ENCODE data around the gene NBAS.

Gene NBAS

DNA sequence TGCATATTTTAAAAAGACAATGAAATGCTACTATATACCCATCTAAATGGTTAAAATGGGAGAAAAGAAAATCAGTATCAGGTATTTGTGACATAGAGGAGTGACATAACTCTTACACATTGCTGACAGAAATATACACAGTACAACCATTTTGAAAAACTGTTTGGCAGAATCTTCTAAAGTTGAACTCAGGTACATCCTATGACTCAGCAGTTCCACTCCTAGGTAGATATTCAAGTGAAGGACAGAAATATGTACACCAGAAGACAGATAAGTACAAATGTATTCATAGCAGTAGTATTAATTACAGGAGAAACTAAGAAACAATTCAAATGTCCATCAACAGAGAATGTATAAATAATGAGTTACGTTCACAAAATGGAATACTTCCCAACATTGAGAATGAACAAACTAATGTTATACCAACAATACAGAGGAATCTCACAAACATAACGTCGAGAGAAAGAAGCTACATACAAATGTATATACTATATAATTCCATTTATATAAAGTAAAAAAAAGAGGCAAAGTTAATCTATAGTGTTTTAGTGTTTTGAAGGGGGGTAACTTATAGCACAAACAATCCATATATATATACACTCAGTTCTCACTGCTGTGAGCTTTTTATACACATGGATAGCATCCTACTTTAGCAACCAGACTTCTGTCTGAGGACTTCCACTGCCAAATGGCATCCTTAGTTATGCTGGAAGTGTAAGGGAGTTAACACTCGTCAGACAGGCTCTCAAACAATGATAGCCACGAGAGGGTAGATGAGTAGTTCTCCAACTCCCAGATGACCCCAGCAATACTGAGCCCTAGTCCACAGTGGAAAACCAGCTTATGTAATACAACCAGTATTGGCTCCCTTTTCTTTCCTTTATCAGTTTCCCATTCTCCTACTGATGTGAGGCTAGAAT lies 172.5 kb downstream of the NBAS start:
- Histone ChIP-seq H3K9me3 (ENCODE audit: low read length) (no peaks in the 10 kb centered on the region), H2AFZ (ENCODE audit: low read depth, low read length) (no peak overlapping the region), H3K4me1 (ENCODE audit: insufficient read depth, low read length) (no peaks in the 10 kb centered on the region), H3K36me3 (ENCODE audit: insufficient read depth, low read length) (peaks cover 11% of the 10 kb centered on the region), H3K27me3 (ENCODE audit: insufficient read depth, low read length) (no peaks in the 10 kb centered on the region), H3K4me3 (ENCODE audit: low read length) (no peak overlapping the region)

DNA sequence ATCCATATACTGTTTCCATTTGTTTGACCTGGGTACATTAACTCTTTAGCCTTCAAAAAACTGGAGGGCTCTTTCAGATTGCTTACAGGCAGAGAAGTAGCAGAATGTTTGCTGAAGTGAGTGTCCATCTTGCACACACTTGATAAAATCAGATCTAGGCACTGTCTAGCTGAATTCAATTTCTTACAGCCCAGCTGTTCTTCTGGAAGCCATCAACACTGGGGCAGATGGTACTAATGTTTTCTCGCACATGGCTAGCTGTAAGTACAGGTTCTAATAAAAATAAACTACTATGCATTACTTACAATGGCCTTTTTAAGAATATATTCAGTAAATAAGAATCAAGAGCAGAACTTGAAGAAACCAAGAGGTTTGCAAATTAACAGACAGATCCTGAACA lies 175.9 kb downstream of the NBAS start:
- Histone ChIP-seq H3K4me1 (ENCODE audit: insufficient read depth, low read length) (no peaks in the 10 kb centered on the region), H3K36me3 (ENCODE audit: insufficient read depth, low read length) (peaks cover 18% of the 10 kb centered on the region), H3K9me3 (ENCODE audit: low read length) (no peaks in the 10 kb centered on the region), H3K27me3 (ENCODE audit: insufficient read depth, low read length) (no peaks in the 10 kb centered on the region), H2AFZ (ENCODE audit: low read depth, low read length) (no peak overlapping the region), H3K4me3 (ENCODE audit: low read length) (no peak overlapping the region)

DNA sequence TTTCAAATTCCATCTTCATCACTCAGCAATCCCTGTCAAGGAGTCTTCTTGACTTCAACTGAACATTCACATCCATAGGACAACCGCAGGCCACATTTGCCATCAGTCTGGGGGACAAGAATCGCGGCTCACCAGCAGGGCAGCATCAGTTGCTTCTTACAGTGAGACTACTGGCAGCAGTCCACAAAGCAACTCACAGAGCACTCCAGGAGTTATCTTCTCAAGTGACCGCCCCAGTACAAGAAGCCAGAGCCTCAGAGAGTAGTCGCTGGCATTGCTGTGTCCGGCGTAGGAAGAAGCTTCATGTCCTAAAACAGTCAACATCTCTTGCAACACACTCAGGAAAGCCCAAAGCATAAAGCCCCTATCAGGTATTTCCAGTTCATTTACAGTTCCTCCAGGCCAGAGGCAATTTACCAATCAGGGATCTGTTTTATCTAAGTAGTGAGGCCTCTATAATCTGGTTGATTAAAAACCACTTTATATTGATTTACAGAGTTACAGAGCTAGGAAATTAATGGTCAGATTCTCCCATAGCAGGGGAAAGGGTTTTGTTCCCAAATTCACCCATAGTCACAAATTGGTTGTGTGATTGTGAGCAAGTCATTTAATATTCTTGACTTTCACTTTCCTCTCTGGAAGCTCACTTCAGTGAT lies 177.3 kb downstream of the NBAS start:
- Histone ChIP-seq H3K4me1 (ENCODE audit: insufficient read depth, low read length) (no peaks in the 10 kb centered on the region), H3K4me3 (ENCODE audit: low read length) (no peak overlapping the region), H3K9me3 (ENCODE audit: low read length) (no peaks in the 10 kb centered on the region), H3K36me3 (ENCODE audit: insufficient read depth, low read length) (peaks cover 15% of the 10 kb centered on the region), H3K27me3 (ENCODE audit: insufficient read depth, low read length) (no peaks in the 10 kb centered on the region), H2AFZ (ENCODE audit: low read depth, low read length) (no peak overlapping the region)

DNA sequence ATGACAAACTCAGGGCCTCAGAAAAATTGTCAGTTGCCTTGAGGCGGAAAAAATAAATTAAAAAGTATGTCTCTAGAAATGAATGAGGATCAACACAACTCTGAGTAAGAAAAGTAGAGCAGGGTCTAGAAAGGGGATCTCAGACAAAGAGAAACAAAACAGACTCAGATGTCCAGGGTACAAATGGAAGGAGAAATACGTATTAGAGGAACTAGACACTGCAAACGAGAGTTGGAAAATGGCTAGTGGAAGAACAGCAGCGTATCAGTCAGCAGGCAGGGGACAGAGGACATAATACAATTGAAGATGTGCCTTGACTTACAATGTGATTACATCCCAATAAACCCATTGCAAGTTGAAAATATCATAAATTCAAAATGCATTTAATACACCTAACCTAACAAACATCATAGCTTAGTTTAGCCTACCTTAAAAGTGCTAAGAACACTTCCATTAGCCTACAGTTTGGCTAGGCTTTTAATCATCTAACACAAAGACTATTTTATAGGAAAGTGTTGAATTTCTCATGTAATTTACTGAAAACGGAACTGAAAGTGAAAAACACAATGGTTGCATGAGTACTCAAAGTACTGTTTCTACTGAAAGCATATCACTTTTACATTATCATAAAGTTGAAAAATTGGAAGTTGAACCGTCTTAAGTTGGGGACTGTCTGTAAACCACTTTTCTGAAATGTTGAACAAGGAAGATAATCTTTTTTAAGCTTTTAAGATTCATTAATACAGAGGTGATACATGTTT lies 182.8 kb downstream of the NBAS start:
- Histone ChIP-seq H3K9me3 (ENCODE audit: low read length) (no peaks in the 10 kb centered on the region), H3K36me3 (ENCODE audit: insufficient read depth, low read length) (peaks cover 24% of the 10 kb centered on the region), H2AFZ (ENCODE audit: low read depth, low read length) (no peak overlapping the region), H3K4me1 (ENCODE audit: insufficient read depth, low read length) (no peaks in the 10 kb centered on the region), H3K4me3 (ENCODE audit: low read length) (no peak overlapping the region), H3K27me3 (ENCODE audit: insufficient read depth, low read length) (no peaks in the 10 kb centered on the region)

DNA sequence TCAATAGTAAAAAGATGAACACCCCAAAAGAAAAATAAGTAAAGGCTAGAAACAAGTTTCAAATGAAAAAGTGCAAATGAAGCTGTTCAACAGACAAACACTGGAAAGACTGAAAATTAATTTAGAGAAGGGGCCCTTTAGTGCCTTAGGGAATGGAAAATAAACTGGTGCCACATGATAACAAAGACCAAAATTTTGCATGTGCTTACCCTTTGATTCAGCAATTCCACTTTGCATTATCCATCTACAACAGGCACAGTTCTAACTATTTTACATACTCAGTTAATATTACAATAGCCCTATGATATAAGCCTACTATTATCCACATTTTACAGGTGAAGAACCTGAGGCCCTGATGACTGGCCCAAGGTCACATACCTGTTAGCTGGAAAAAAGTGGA lies 183.9 kb downstream of the NBAS start:
- Histone ChIP-seq H2AFZ (ENCODE audit: low read depth, low read length) (no peak overlapping the region), H3K4me1 (ENCODE audit: insufficient read depth, low read length) (no peaks in the 10 kb centered on the region), H3K4me3 (ENCODE audit: low read length) (no peak overlapping the region), H3K36me3 (ENCODE audit: insufficient read depth, low read length) (peaks cover 15% of the 10 kb centered on the region), H3K9me3 (ENCODE audit: low read length) (no peaks in the 10 kb centered on the region), H3K27me3 (ENCODE audit: insufficient read depth, low read length) (no peaks in the 10 kb centered on the region)

DNA sequence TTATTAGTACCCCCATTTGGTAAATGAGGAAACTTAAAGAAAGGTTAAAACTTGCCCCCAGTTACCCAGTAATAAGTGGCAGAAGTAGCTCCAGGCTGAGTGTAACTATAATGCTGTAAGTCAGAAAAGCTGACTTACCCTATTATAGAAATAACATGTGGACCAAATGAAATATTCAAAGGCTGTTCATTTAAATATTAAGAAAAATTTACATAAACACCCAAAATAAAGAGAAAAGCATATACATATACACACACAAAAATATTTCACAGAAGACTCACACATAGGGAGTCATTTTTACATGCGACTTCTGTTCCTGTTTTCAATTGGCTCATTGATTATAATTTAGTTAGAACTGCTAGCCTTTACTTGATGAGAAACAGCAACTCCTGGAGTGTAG lies 189.1 kb downstream of the NBAS start:
- H2AFZ ChIP-seq (ENCODE audit: low read depth, low read length): no peak overlapping the region
- peaks cover 11% of the 10 kb centered on the region for H3K36me3 ChIP-seq (ENCODE audit: insufficient read depth, low read length)
- no peak overlapping the region for H3K4me3 ChIP-seq (ENCODE audit: low read length)
- H3K27me3 ChIP-seq (ENCODE audit: insufficient read depth, low read length): no peaks in the 10 kb centered on the region
- H3K9me3 ChIP-seq (ENCODE audit: low read length): no peaks in the 10 kb centered on the region
- H3K4me1 ChIP-seq (ENCODE audit: insufficient read depth, low read length): no peaks in the 10 kb centered on the region

DNA sequence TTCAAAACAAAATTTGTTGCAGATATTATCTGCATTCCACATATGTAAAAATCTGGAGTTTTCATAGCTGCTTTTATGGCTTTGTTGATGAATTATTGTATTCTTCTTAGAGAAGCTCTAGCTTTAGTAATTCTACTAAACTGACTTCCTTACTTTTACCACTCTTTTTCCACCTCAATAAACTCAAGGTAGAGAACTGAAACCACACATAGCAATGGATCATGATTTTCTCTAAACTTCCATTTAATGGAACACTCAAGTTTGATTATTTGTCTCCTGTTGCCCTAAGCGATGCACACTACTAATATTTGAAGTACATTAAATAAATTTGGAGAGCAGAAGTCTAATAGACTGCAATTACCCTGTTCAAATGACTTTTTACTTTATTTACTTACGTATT lies 192.0 kb downstream of the NBAS start:
- no peaks in the 10 kb centered on the region for H3K27me3 ChIP-seq (ENCODE audit: insufficient read depth, low read length)
- H2AFZ ChIP-seq (ENCODE audit: low read depth, low read length): no peak overlapping the region
- peaks cover 9% of the 10 kb centered on the region for H3K36me3 ChIP-seq (ENCODE audit: insufficient read depth, low read length)
- H3K4me1 ChIP-seq (ENCODE audit: insufficient read depth, low read length): no peaks in the 10 kb centered on the region
- no peak overlapping the region for H3K4me3 ChIP-seq (ENCODE audit: low read length)
- H3K9me3 ChIP-seq (ENCODE audit: low read length): no peaks in the 10 kb centered on the region

DNA sequence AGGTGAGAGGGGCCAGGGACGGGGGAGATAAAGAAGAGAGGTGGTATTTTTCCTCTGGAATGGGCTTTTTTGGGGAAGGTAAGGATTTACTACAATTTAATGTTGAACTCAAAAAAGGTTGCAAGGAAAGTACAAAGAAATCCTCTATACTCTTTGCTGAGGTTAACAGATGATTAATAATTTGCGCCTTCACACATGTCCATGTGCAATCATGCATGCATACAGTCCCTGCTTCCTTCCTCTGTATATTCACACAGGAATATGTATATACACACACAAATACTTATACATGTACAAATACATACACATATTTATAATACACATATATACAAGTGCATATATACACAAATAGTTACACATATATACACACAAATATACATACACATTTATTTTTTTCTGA lies 193.4 kb downstream of the NBAS start:
- H3K36me3 ChIP-seq (ENCODE audit: insufficient read depth, low read length): peaks cover 6% of the 10 kb centered on the region
- no peaks in the 10 kb centered on the region for H3K9me3 ChIP-seq (ENCODE audit: low read length)
- H3K4me1 ChIP-seq (ENCODE audit: insufficient read depth, low read length): no peaks in the 10 kb centered on the region
- H2AFZ ChIP-seq (ENCODE audit: low read depth, low read length): no peak overlapping the region
- no peaks in the 10 kb centered on the region for H3K27me3 ChIP-seq (ENCODE audit: insufficient read depth, low read length)
- no peak overlapping the region for H3K4me3 ChIP-seq (ENCODE audit: low read length)

DNA sequence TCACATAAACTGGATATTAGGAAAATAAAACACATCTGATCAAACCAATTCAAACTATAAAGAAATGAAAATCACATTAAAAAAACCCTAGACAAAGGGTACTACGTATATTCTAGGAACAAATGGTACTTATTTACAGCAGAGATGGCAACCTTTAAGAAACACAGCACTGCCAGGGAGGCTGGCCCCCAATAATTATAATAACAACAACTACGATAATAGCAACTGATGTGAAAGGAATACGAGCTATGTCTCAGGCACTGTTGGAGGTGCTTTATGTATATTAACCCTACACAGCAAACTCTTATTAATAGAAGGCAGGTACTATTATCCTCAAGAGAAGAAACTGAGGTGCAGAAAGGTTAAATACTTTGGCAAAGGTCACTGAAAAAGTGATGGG lies 193.9 kb downstream of the NBAS start:
- Histone ChIP-seq H3K9me3 (ENCODE audit: low read length) (no peaks in the 10 kb centered on the region), H3K4me3 (ENCODE audit: low read length) (no peak overlapping the region), H3K27me3 (ENCODE audit: insufficient read depth, low read length) (no peaks in the 10 kb centered on the region), H2AFZ (ENCODE audit: low read depth, low read length) (no peak overlapping the region), H3K36me3 (ENCODE audit: insufficient read depth, low read length) (peaks cover 6% of the 10 kb centered on the region), H3K4me1 (ENCODE audit: insufficient read depth, low read length) (no peaks in the 10 kb centered on the region)

DNA sequence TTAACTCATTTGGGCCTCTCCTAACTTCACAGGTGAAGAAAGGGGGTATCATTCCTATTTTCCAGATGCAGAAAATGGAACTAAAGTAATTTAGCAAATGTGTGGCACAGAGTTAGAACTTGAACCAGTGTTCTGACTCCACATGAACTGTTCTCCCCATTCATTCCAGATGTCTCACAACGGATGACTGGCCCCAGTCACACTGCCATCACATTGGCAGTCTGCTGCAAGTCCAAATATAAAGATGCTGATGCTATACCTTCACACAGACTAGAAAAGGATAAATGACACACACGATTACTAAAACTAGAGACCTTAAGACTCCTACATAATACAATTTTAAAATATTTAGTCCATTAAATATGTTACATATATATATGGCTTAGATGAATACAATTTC lies 195.7 kb downstream of the NBAS start:
- Histone ChIP-seq H3K9me3 (ENCODE audit: low read length) (no peaks in the 10 kb centered on the region), H3K4me3 (ENCODE audit: low read length) (no peak overlapping the region), H2AFZ (ENCODE audit: low read depth, low read length) (no peak overlapping the region), H3K36me3 (ENCODE audit: insufficient read depth, low read length) (peaks cover 6% of the 10 kb centered on the region), H3K27me3 (ENCODE audit: insufficient read depth, low read length) (no peaks in the 10 kb centered on the region), H3K4me1 (ENCODE audit: insufficient read depth, low read length) (no peaks in the 10 kb centered on the region)

DNA sequence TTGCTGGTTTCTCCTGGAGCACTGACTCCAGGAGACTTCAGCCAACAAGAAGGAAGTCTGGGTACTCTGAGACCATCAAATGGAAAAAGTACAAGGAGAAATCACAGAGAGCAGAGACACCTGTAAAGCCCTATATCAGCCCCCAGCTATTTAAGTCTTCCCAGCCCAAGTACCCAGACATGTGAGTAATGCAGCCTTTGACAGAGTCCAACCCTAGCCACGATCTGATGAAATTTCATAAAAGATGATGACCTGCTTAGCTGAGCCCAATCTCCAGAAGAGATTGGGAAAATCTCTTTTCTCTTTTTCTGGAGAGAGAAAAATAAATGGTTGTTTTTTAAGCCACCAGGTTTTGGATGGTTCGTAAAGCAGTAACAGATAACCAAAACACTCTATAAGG lies 196.6 kb downstream of the NBAS start:
- H3K9me3 ChIP-seq (ENCODE audit: low read length): no peaks in the 10 kb centered on the region
- no peak overlapping the region for H2AFZ ChIP-seq (ENCODE audit: low read depth, low read length)
- H3K36me3 ChIP-seq (ENCODE audit: insufficient read depth, low read length): peaks cover 6% of the 10 kb centered on the region
- H3K4me1 ChIP-seq (ENCODE audit: insufficient read depth, low read length): no peaks in the 10 kb centered on the region
- H3K27me3 ChIP-seq (ENCODE audit: insufficient read depth, low read length): no peaks in the 10 kb centered on the region
- no peak overlapping the region for H3K4me3 ChIP-seq (ENCODE audit: low read length)

DNA sequence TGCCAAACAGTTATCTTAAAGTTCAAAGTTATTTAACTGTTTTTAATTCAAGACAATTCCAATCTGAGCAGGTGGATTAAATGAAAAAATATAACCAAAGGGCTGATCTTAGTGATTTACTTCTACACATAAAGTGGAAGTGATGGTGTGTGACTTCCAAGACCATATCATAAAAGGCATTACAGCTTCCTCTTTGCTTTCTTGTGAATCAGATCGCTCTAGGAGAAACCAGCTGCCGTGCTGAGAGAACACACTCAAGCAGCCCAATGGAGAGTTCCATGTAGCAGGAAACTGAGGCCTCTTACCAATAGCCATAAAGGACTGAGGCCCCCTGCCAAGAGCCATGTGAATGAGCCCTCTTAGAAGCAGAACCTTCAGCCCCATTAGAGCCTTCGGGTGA lies 197.4 kb downstream of the NBAS start:
- Histone ChIP-seq H3K36me3 (ENCODE audit: insufficient read depth, low read length) (peaks cover 6% of the 10 kb centered on the region), H3K9me3 (ENCODE audit: low read length) (no peaks in the 10 kb centered on the region), H3K27me3 (ENCODE audit: insufficient read depth, low read length) (no peaks in the 10 kb centered on the region), H3K4me1 (ENCODE audit: insufficient read depth, low read length) (no peaks in the 10 kb centered on the region), H2AFZ (ENCODE audit: low read depth, low read length) (no peak overlapping the region), H3K4me3 (ENCODE audit: low read length) (no peak overlapping the region)

DNA sequence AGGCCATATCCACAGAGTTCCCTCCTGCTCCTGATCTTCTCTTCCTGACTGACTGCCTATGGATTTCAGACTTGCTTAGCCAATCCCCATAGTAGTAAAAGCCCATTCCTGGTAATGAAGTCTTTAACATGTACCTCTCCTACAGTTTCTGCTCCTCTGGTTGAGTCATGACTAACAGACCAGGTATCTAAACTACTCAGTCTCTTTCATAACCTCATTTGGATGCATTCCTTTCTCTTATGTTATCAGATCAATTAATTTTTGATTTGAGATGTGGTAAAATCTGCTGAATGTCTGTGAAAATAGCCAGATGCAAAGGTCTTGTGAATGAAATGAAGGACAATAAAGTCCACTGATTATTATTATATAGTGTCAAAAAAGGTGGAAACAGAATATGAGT lies 198.0 kb downstream of the NBAS start:
- no peaks in the 10 kb centered on the region for H3K4me1 ChIP-seq (ENCODE audit: insufficient read depth, low read length)
- no peak overlapping the region for H2AFZ ChIP-seq (ENCODE audit: low read depth, low read length)
- H3K9me3 ChIP-seq (ENCODE audit: low read length): no peaks in the 10 kb centered on the region
- no peaks in the 10 kb centered on the region for H3K27me3 ChIP-seq (ENCODE audit: insufficient read depth, low read length)
- peaks cover 6% of the 10 kb centered on the region for H3K36me3 ChIP-seq (ENCODE audit: insufficient read depth, low read length)
- H3K4me3 ChIP-seq (ENCODE audit: low read length): no peak overlapping the region
